ENCODE results near the gene KNSTRN.

- no peak for TF ChIP-seq EP300 (IDR thresholded peaks at IDR 0.05)
- no peak for TF ChIP-seq POLR2A (IDR thresholded peaks at IDR 0.05)
Measured at GRCh38 chr15:40344217-40344616, 38.3 kb upstream of the KNSTRN start.
